ENCODE results near the gene SYT9. TPM values are rescaled to one million over a fixed set of nuclear protein-coding genes. Genes with fewer than 3 reads are reported as not detected.

Gene SYT9
- polyA plus RNA-seq, 2 of the 4 experiments (the other 2 are of a cell fraction), result 0.10 TPM; not detected in 1

DNA sequence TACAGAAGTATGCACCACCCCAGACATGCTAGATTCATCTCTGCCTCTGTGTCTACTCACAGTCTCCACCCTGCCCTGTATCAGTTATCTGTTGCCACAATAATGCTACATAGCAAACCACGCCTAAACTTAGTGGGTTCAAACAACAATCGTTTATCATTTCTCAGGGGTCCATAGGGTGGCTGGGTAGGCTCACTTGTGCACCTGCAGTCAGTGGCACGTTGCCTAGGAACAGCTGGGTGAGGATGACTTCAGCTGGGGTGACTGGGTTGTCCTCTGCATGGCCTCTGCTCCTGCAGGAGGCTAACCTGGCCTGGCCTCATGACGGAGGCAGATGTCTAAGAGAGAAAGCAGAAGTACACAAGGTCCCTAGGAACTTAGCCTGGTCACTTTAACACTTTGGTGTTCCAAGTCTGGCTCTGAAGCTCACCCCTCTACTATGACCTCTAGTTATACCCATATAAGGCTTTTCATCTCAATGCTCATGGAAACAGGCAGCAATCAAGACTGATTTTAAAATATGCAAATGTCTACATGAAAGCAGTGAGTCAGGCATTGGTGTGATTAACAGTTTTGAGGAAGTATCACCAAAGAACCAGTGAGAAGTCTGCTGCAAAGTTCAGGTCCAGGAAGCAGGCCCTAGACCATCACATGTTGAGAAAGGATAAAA, 244.3 kb downstream of the SYT9 start:
- ATAC-seq (no peak), DNase-seq (ENCODE audit: low read depth in 1 of 2, low spot score in 1 of 2) (no peak), FAIRE-seq (no peak)
- Histone ChIP-seq H3K27ac (no peak overlapping the region), H3K4me2 (no peak overlapping the region), H3K9me3 (no peaks in the 10 kb centered on the region), H3K4me1 (no peaks in the 10 kb centered on the region), H3K4me3 (no peak overlapping the region)
- ChIA-PET CTCF (no interaction called here), POLR2A (no interaction called here)
- TF ChIP-seq, protein P1, sequence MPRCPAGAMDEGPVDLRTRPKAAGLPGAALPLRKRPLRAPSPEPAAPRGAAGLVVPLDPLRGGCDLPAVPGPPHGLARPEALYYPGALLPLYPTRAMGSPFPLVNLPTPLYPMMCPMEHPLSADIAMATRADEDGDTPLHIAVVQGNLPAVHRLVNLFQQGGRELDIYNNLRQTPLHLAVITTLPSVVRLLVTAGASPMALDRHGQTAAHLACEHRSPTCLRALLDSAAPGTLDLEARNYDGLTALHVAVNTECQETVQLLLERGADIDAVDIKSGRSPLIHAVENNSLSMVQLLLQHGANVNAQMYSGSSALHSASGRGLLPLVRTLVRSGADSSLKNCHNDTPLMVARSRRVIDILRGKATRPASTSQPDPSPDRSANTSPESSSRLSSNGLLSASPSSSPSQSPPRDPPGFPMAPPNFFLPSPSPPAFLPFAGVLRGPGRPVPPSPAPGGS (IDR thresholded peaks at IDR 0.05), result no peak
- TF ChIP-seq RFX5 (IDR thresholded peaks at IDR 0.05), result no peak
- TF ChIP-seq RARB (CRISPR knock-in tag; IDR thresholded peaks at IDR 0.05), result no peak
- no peak for TF ChIP-seq CBX2 (IDR thresholded peaks at IDR 0.05; ENCODE audit: borderline replicate concordance, low read depth)
- TF ChIP-seq, protein P2, sequence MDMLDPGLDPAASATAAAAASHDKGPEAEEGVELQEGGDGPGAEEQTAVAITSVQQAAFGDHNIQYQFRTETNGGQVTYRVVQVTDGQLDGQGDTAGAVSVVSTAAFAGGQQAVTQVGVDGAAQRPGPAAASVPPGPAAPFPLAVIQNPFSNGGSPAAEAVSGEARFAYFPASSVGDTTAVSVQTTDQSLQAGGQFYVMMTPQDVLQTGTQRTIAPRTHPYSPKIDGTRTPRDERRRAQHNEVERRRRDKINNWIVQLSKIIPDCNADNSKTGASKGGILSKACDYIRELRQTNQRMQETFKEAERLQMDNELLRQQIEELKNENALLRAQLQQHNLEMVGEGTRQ (IDR thresholded peaks at IDR 0.05), result no peak
- TF ChIP-seq, protein P3, sequence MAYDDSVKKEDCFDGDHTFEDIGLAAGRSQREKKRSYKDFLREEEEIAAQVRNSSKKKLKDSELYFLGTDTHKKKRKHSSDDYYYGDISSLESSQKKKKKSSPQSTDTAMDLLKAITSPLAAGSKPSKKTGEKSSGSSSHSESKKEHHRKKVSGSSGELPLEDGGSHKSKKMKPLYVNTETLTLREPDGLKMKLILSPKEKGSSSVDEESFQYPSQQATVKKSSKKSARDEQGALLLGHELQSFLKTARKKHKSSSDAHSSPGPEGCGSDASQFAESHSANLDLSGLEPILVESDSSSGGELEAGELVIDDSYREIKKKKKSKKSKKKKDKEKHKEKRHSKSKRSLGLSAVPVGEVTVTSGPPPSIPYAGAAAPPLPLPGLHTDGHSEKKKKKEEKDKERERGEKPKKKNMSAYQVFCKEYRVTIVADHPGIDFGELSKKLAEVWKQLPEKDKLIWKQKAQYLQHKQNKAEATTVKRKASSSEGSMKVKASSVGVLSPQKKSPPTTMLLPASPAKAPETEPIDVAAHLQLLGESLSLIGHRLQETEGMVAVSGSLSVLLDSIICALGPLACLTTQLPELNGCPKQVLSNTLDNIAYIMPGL (CRISPR knock-in tag; IDR thresholded peaks at IDR 0.05; ENCODE audit: borderline replicate concordance), result no peak
- no peak for TF ChIP-seq MAFK (IDR thresholded peaks at IDR 0.05; ENCODE audit: partially characterized antibody)
- TF ChIP-seq CEBPB (IDR thresholded peaks at IDR 0.05), result no peak
- TF ChIP-seq, protein P4, sequence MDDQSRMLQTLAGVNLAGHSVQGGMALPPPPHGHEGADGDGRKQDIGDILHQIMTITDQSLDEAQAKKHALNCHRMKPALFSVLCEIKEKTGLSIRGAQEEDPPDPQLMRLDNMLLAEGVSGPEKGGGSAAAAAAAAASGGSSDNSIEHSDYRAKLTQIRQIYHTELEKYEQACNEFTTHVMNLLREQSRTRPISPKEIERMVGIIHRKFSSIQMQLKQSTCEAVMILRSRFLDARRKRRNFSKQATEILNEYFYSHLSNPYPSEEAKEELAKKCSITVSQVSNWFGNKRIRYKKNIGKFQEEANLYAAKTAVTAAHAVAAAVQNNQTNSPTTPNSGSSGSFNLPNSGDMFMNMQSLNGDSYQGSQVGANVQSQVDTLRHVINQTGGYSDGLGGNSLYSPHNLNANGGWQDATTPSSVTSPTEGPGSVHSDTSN (IDR thresholded peaks at IDR 0.05), result no peak
- TF ChIP-seq, protein P5, sequence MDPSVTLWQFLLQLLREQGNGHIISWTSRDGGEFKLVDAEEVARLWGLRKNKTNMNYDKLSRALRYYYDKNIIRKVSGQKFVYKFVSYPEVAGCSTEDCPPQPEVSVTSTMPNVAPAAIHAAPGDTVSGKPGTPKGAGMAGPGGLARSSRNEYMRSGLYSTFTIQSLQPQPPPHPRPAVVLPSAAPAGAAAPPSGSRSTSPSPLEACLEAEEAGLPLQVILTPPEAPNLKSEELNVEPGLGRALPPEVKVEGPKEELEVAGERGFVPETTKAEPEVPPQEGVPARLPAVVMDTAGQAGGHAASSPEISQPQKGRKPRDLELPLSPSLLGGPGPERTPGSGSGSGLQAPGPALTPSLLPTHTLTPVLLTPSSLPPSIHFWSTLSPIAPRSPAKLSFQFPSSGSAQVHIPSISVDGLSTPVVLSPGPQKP (IDR thresholded peaks at IDR 0.05; ENCODE audit: low read depth, low read length), result no peak
- no peak for TF ChIP-seq HDAC2 (IDR thresholded peaks at IDR 0.05)
- no peak for TF ChIP-seq EP300 (IDR thresholded peaks at IDR 0.05)
- no peak for TF ChIP-seq PHF8 (IDR thresholded peaks at IDR 0.05; ENCODE audit: borderline replicate concordance, low read depth)
- no peak for TF ChIP-seq SREBF2 (IDR thresholded peaks at IDR 0.05)
- no peak for TF ChIP-seq ESRRA (IDR thresholded peaks at IDR 0.05; ENCODE audit: borderline replicate concordance, low read length)
- no peak for TF ChIP-seq JUNB (IDR thresholded peaks at IDR 0.05)
- TF ChIP-seq, protein P6, sequence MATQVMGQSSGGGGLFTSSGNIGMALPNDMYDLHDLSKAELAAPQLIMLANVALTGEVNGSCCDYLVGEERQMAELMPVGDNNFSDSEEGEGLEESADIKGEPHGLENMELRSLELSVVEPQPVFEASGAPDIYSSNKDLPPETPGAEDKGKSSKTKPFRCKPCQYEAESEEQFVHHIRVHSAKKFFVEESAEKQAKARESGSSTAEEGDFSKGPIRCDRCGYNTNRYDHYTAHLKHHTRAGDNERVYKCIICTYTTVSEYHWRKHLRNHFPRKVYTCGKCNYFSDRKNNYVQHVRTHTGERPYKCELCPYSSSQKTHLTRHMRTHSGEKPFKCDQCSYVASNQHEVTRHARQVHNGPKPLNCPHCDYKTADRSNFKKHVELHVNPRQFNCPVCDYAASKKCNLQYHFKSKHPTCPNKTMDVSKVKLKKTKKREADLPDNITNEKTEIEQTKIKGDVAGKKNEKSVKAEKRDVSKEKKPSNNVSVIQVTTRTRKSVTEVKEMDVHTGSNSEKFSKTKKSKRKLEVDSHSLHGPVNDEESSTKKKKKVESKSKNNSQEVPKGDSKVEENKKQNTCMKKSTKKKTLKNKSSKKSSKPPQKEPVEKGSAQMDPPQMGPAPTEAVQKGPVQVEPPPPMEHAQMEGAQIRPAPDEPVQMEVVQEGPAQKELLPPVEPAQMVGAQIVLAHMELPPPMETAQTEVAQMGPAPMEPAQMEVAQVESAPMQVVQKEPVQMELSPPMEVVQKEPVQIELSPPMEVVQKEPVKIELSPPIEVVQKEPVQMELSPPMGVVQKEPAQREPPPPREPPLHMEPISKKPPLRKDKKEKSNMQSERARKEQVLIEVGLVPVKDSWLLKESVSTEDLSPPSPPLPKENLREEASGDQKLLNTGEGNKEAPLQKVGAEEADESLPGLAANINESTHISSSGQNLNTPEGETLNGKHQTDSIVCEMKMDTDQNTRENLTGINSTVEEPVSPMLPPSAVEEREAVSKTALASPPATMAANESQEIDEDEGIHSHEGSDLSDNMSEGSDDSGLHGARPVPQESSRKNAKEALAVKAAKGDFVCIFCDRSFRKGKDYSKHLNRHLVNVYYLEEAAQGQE (IDR thresholded peaks at IDR 0.05), result no peak
- 10% methylated on average over 4 of the region's 4 CpGs for WGBS (ENCODE audit: missing lambda C conversion rate)

Measured in A549 (cell line).